ENCODE data around the gene STK16. TPM values are rescaled to one million over a fixed set of nuclear protein-coding genes. Genes with fewer than 3 reads are reported as not detected.

STK16 gene
- total and polyA plus RNA-seq, 2 of the 13 experiments (the other 11 are each of a cell fraction or from before 2014, with no cell fraction given) = 28.0 to 50.9 TPM

DNA sequence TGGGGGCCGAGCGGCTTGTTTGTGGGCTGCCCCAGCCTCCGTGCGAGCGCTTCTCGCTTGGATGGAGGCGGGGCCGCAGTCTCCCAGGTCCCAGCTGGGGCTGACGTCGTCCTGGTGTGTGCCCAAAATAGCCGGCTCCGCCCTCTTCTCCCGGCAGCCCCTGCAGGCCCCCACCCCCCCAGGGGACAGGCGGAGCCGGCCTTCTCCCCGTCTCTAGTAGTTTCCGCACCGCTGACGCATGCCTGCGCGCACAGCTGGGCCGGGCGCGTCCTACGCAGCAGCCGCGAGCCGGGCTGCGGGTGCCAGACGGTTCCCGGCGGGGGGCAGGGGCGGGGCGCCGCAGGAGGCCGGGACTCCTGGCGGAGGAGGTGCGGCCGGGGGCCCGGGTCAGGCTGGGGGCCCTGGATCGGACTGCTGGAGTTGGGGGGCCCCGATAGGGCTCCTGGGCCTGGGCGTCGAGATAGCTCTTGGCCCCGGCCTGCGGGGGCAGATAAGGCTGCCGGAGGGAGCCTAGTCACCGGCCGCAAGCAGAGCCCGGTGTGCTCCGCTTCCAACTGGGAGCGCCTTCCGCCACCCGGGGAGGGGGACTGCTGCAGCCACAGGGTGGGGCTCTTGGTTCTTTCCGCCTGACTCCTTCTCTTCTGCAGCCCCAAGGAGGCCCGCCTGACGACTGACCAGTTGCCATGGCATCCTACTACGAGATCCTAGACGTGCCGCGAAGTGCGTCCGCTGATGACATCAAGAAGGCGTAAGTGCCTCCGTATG is 34.1 kb downstream of the STK16 start, which contains the start of gene DNAJB2 (continued):
- TF ChIP-seq GTF2F1 (IDR thresholded peaks at IDR 0.05; ENCODE audit: low read length) (no peak), MEIS2 (CRISPR knock-in tag; IDR thresholded peaks at IDR 0.05) (peak; percentile 87), IRF2 (CRISPR knock-in tag; IDR thresholded peaks at IDR 0.05) (peak; percentile 67; the same call in 1 of the 2 replicates), NR2F1 (CRISPR knock-in tag; IDR thresholded peaks at IDR 0.05) (no peak), ZNF607 (CRISPR knock-in tag; IDR thresholded peaks at IDR 0.05; ENCODE audit: borderline replicate concordance) (0 out of 2 replicates have a peak, but pooled peaks have one; percentile 53), ZNF136 (CRISPR knock-in tag; IDR thresholded peaks at IDR 0.05; ENCODE audit: low read depth) (0 out of 2 replicates have a peak, but pooled peaks have one; percentile 59), ZFP36L1 (CRISPR knock-in tag; IDR thresholded peaks at IDR 0.05) (no peak; the same call in 1 of the 2 replicates), SMAD3 (CRISPR knock-in tag; IDR thresholded peaks at IDR 0.05) (peak; percentile 90), CBFB (CRISPR knock-in tag; IDR thresholded peaks at IDR 0.05) (peak; percentile 50; the same call in 1 of the 2 replicates), ZKSCAN8 (CRISPR knock-in tag; IDR thresholded peaks at IDR 0.05; ENCODE audit: borderline replicate concordance) (no peak; the same call in 1 of the 2 replicates), STAT5B (CRISPR knock-in tag; IDR thresholded peaks at IDR 0.05) (0 out of 2 replicates have a peak, but pooled peaks have one; percentile 25), NFE2 (CRISPR knock-in tag; IDR thresholded peaks at IDR 0.05) (no peak), KDM2A (CRISPR knock-in tag; IDR thresholded peaks at IDR 0.05; ENCODE audit: borderline replicate concordance, low read depth) (peak; percentile 84; the same call in 1 of the 2 replicates), CHD4 (IDR thresholded peaks at IDR 0.05; ENCODE audit: borderline replicate concordance, low read length) (no peak), TAF15 (IDR thresholded peaks at IDR 0.05; ENCODE audit: low read depth, low read length, poor library complexity, severe bottlenecking) (no peak), SPEN (CRISPR knock-in tag; IDR thresholded peaks at IDR 0.05; ENCODE audit: low read depth) (peak; percentile 93; the same call in 1 of the 2 replicates), ZNF790 (CRISPR knock-in tag; IDR thresholded peaks at IDR 0.05; ENCODE audit: borderline replicate concordance) (no peak; the same call in 1 of the 2 replicates), RAD51 (IDR thresholded peaks at IDR 0.05; ENCODE audit: borderline replicate concordance) (no peak), MYNN (CRISPR knock-in tag; IDR thresholded peaks at IDR 0.05; ENCODE audit: low read depth) (peak; percentile 83; the same call in 1 of the 2 replicates)
- TF ChIP-seq, protein P1, sequence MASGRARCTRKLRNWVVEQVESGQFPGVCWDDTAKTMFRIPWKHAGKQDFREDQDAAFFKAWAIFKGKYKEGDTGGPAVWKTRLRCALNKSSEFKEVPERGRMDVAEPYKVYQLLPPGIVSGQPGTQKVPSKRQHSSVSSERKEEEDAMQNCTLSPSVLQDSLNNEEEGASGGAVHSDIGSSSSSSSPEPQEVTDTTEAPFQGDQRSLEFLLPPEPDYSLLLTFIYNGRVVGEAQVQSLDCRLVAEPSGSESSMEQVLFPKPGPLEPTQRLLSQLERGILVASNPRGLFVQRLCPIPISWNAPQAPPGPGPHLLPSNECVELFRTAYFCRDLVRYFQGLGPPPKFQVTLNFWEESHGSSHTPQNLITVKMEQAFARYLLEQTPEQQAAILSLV (CRISPR knock-in tag; IDR thresholded peaks at IDR 0.05; ENCODE audit: borderline replicate concordance) = peak; percentile 88; the same call in 1 of the 2 replicates
- TF ChIP-seq, protein P2, sequence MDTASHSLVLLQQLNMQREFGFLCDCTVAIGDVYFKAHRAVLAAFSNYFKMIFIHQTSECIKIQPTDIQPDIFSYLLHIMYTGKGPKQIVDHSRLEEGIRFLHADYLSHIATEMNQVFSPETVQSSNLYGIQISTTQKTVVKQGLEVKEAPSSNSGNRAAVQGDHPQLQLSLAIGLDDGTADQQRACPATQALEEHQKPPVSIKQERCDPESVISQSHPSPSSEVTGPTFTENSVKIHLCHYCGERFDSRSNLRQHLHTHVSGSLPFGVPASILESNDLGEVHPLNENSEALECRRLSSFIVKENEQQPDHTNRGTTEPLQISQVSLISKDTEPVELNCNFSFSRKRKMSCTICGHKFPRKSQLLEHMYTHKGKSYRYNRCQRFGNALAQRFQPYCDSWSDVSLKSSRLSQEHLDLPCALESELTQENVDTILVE (CRISPR knock-in tag; IDR thresholded peaks at IDR 0.05) = peak; percentile 80; the same call in 1 of the 2 replicates
- TF ChIP-seq, protein P3, sequence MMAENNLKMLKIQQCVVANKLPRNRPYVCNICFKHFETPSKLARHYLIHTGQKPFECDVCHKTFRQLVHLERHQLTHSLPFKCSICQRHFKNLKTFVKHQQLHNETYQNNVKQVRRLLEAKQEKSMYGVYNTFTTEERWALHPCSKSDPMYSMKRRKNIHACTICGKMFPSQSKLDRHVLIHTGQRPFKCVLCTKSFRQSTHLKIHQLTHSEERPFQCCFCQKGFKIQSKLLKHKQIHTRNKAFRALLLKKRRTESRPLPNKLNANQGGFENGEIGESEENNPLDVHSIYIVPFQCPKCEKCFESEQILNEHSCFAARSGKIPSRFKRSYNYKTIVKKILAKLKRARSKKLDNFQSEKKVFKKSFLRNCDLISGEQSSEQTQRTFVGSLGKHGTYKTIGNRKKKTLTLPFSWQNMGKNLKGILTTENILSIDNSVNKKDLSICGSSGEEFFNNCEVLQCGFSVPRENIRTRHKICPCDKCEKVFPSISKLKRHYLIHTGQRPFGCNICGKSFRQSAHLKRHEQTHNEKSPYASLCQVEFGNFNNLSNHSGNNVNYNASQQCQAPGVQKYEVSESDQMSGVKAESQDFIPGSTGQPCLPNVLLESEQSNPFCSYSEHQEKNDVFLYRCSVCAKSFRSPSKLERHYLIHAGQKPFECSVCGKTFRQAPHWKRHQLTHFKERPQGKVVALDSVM (CRISPR knock-in tag; IDR thresholded peaks at IDR 0.05) = peak; percentile 50; the same call in 1 of the 2 replicates
